GM18873 (cell line): ENCODE results near the gene ZRANB3.
"Not testable (repeated sequence)": the region's sequence is repeated elsewhere in the genome, so short reads cannot be mapped to it uniquely, and the experiment has no call there.

Source experiments
- ATAC-seq: cut with Tn5 transposase; IDR thresholded peaks from one replicate; pipeline ENCODE4 v1.9.1; 2021; ENCODE audit warnings: mild to moderate bottlenecking, moderate library complexity, moderate number of reproducible peaks; ENCODE audit not compliant: unreplicated experiment, low FRiP score

Gene ZRANB3

DNA sequence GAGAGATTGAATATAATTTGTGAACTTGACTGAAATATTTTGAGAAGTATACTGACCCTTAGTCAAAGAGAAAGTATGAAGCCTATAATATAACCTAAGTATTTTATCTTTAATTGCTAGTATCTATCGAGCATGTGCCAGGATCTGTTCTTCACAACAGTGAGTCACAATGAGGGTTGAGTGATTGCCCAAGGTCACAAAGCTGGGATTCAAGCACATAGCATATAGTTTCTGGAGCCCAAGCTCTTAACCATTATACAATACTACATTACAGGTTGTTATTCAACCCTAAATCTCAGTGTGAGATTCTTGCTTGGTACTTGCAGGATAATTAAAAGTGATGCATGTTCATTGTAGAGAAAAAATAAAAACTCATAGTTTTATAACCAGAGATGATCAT is 381.8 kb downstream of the ZRANB3 start:
- ATAC-seq, result no peak

- ATAC-seq, result no peak
Measured at GRCh38 chr2:135144343-135144742, 386.7 kb downstream of the ZRANB3 start.

GRCh38 chr2:135142323-135142722 is 388.7 kb downstream of the ZRANB3 start:
- ATAC-seq, result no peak

DNA sequence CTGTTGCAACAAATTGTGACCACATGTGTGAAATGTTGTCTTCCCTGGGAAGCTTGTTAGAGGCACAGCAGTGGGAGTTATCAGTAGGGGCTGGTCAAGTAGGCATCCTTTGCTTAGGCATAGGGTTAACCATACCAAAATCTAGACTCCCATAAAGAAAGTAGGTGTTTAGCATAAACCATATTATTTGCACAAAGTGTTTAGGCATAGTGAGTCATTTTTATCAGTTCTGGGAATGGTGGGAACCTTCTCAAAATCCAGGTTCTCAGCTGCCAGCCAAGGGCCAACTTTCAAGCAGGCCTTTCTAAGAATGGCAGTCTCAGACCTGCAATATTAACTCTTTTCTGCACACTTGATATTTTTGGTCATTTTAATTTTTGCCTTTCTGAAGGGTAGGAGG is 390.4 kb downstream of the ZRANB3 start:
- no peak for ATAC-seq

- ATAC-seq, result no peak
Measured at GRCh38 chr2:135132314-135132713, 398.7 kb downstream of the ZRANB3 start.

DNA sequence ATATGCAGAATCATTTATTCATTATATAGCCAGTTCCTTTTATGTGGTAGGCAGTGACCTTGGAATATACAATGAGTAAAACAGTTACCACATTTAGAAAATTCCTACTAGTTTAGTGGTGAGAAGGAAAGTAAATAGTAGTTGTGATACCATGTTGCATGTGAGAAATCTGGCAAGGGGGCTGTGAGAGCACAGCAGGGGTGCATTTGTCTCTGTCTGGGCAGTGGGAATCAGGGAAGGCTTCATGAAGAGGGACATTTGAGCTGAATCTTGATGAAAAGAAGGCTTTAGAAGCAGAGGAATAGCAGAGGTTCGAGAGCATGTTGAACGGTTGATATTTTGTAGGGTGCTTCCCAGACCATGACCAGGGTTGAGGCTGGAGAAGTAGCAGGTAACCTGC is 400.3 kb downstream of the ZRANB3 start:
- ATAC-seq, result no peak

DNA sequence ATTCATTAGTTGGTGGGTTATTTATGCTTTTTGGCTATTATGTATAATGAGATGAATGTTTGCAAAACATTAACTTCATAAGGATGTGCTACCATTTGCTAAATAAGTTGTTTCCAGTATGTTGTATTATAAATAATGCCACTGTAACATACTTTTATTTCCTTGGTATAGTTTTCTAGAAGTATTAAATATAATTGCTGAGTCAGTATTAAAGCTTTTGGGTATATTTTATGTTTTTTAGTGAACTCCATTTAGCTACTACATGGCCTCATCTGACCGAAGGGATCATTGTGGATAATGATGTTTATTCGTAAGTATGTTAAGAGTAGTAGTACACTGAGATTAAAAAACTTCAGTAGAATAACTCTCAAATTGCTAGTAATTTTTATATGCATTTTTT is 405.1 kb downstream of the ZRANB3 start:
- ATAC-seq, result no peak

- ATAC-seq, result no peak
Measured at GRCh38 chr2:135124924-135125886, 405.8 kb downstream of the ZRANB3 start.

DNA sequence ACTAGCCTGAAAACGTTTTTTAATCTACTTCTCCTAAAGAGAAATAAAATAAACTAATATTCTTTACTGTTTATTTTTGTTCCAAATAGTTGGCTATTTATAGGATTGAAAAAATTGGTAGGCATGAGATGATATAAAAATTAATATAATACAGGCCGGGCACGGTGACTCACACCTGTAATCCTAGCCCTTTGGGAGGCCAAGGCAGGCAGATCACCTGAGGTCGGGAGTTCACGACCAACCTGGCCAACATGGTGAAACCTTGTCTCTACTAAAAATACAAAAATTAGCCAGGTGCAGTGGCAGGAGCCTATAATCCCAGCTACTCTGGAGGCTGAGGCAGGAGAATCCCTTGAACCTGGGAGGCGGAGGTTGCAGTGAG is 409.4 kb downstream of the ZRANB3 start:
- not testable (repeated sequence) for ATAC-seq

DNA sequence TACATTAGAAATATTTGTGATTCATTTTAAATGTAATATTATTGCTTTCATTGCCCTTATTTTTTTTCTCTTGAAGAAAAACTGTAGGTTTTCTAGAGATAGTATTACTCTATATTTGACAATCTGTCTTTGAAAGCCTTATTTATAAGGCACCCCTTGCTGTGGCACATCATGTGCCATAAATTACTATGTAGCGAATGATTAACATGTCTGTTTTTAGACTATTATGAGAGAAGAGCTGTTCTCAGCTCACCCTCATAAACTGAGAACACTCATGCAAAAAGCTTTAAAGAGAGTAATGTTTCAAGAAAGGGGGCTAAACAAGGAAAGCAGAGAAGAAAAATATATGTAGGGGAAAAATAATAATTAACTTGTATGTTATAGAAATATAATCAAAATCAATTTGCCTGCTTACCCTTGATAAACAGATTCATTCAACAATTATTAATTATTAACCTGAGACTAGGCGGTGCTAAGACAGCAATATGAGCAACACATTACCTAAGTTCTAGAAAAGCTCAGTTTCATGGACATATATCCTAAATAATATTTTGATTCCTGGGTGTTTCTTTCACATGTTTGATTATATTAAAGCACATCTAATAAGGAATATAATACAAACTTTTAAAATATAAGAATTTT is 409.9 kb downstream of the ZRANB3 start:
- no peak for ATAC-seq

GRCh38 chr2:135119582-135119981 is 411.4 kb downstream of the ZRANB3 start:
- ATAC-seq, result no peak

GRCh38 chr2:135113322-135113721 is 417.7 kb downstream of the ZRANB3 start:
- no peak for ATAC-seq

- not testable (repeated sequence) for ATAC-seq
Measured at GRCh38 chr2:135105513-135106316, 425.3 kb downstream of the ZRANB3 start.

- no peak for ATAC-seq
Measured at GRCh38 chr2:135103843-135104242, 427.2 kb downstream of the ZRANB3 start.

- no peak for ATAC-seq
Measured at GRCh38 chr2:135099802-135100483, 431.1 kb downstream of the ZRANB3 start.

DNA sequence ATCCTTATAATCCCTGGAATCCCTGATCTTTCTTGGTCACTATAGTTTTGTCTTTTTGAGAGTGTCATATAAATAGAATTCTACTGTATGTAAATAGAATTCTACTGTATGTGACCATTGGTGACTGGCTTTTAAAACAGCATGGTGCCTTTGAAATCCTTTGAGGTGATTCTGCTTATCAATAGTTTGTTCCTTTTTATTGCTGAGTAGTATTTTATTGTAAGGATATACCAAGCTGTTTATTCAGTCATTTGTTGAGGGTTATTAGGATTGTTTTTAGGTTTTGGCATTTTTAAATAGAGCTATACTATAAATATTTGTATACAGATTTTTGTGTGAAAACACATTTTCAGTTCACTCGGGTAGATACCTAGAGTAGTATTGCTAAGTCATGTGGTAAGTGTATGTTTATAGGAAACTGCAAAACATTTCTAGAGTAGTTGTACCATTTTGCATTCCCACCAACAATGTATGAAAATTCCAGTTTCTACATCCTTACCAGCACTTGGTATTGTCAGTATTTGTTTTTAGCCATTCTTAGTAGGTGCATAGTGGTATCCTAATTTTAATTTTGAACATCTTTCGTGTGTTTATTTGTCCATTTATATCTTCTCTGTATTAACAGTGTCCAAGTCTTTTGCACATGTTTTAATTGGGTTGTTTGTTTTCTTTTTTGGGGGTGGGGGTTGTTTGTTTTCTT is 433.3 kb downstream of the ZRANB3 start:
- ATAC-seq, result no peak

DNA sequence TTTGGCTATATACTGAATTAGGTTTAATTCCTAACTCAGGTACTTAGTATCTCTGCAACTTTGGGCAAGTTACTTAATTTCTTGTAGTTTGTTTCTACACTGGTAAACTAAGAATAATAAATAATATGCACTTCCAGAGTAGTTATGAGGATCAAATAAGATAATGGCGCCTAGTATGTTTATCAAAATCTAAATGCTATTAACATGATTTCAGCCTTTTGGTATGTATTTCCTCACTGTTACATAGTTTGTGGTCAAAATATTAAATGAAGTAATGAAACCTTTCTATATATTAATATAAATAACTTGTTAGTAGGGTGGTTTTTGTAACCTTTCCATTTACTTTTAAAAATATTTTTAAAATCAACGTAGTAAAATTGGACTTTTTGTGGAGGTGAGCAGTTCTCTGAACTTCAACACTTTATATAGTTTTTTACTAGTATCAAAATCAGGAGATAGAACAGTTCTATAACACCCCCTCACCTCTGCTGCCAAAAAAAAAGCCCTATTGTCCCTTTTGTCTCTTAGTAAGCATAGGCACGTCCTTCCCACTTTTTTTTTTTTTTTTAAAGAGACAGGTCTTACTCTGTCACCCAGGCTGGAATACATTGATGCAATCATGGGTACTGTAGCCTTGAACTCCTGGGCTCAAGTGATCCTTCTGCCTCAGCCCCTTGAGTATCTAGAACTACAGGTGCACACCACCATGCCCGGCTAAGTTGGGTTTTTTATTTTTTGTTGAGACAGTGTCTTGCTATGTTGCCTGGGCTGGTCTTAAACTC is 434.2 kb downstream of the ZRANB3 start:
- ATAC-seq, result no peak

- no peak for ATAC-seq
Measured at GRCh38 chr2:135095591-135095990, 435.4 kb downstream of the ZRANB3 start.

GRCh38 chr2:135094508-135094907 is 436.5 kb downstream of the ZRANB3 start:
- ATAC-seq, result no peak
